BJ (cell line): ENCODE measurements around the gene UBE3C. TPM values are rescaled to one million over a fixed set of nuclear protein-coding genes. Genes with fewer than 3 reads are reported as not detected.

Source experiments
- CTCF ChIA-PET: fragments of 350-600 bp; formaldehyde crosslinking; extraction: SDS; loops from one replicate; lab custom pipeline; 2021; ENCODE audit warnings: antibody characterized with exemption, inconsistent platforms; lab: Yijun Ruan, JAX
- POLR2A ChIA-PET: fragments of 300-600 bp; sonication (Branson Sonifier 250); formaldehyde crosslinking; extraction: SDS; loops from one replicate; lab custom pipeline; 2021; ENCODE audit warnings: antibody characterized with exemption; lab: Charles Lee
- DNase-seq: peaks from one replicate; pipeline ENCODE4 v3.0.0-alpha.2; 2011; ENCODE audit warnings: low read depth
- H3K27me3 ChIP-seq: 2 replicates; pipeline ENCODE4 v1.6.0; 2011; ENCODE audit warnings: low read length; ENCODE audit not compliant: control insufficient read depth, insufficient read depth
- H3K36me3 ChIP-seq: 2 replicates; pipeline ENCODE4 v1.5.1; 2011; ENCODE audit warnings: low read length; ENCODE audit not compliant: control insufficient read depth, insufficient read depth
- H3K4me3 ChIP-seq: 2 replicates; pipeline ENCODE4 v1.5.1; 2011; ENCODE audit warnings: low read depth, mild to moderate bottlenecking, control low read depth, low read length
- CTCF ChIP-seq: IDR thresholded peaks from 2 replicates; pipeline ENCODE4 v1.5.1; 2011; ENCODE audit warnings: low read depth, mild to moderate bottlenecking, control low read depth, inconsistent platforms, low read length, moderate library complexity; ENCODE audit not compliant: insufficient read depth
- polyA plus RNA-seq: library from polyadenylated mRNA; depleted of rRNA; stranded (reverse); fragments of >200 nt; gene quantifications from 2 replicates; pipeline ENCODE4 v1.2.3, GENCODE V29; 2011

UBE3C gene
- polyA plus RNA-seq, 1 experiment = 50.0 TPM

GRCh38 chr7:157292770-157293412 lies 154.2 kb downstream of the UBE3C start:
- ChIA-PET POLR2A (no interaction called here), CTCF (interaction anchor here (1.6 kb wide), 1 partner anchor 20 kb away, joined by 6 read pairs; no protein-coding TSS in a partner anchor)
- no peaks in the 10 kb centered on the region for H3K27me3 ChIP-seq
- H3K36me3 ChIP-seq = no peaks in the 10 kb centered on the region
- H3K4me3 ChIP-seq = no peak overlapping the region
- no peak for TF ChIP-seq CTCF
- DNase-seq = no peak

GRCh38 chr7:157293413-157293788 lies 154.7 kb downstream of the UBE3C start:
- DNase-seq = no peak
- POLR2A ChIA-PET = no interaction called here
- no peak for TF ChIP-seq CTCF
- no peaks in the 10 kb centered on the region for H3K36me3 ChIP-seq
- H3K27me3 ChIP-seq = no peaks in the 10 kb centered on the region
- no peak overlapping the region for H3K4me3 ChIP-seq
- CTCF ChIA-PET = interaction anchor here (1.6 kb wide), 1 partner anchor 20 kb away, joined by 6 read pairs; no protein-coding TSS in a partner anchor

GRCh38 chr7:157294773-157295172 lies 156.0 kb downstream of the UBE3C start:
- H3K4me3 ChIP-seq = no peak overlapping the region
- no peak for DNase-seq
- H3K27me3 ChIP-seq = no peaks in the 10 kb centered on the region
- CTCF ChIA-PET = no interaction called here
- H3K36me3 ChIP-seq = no peaks in the 10 kb centered on the region
- POLR2A ChIA-PET = no interaction called here
- no peak for TF ChIP-seq CTCF

GRCh38 chr7:157295338-157295737 lies 156.6 kb downstream of the UBE3C start:
- ChIA-PET CTCF (no interaction called here), POLR2A (no interaction called here)
- no peak for TF ChIP-seq CTCF
- no peak for DNase-seq
- H3K36me3 ChIP-seq = no peaks in the 10 kb centered on the region
- no peaks in the 10 kb centered on the region for H3K27me3 ChIP-seq
- H3K4me3 ChIP-seq = no peak overlapping the region

GRCh38 chr7:157297185-157297584 lies 158.5 kb downstream of the UBE3C start:
- no peaks in the 10 kb centered on the region for H3K36me3 ChIP-seq
- DNase-seq = no peak
- POLR2A ChIA-PET = no interaction called here
- CTCF ChIA-PET = no interaction called here
- TF ChIP-seq CTCF = no peak
- H3K27me3 ChIP-seq = no peaks in the 10 kb centered on the region
- no peak overlapping the region for H3K4me3 ChIP-seq
